ENCODE results near the gene OR51M1.
"Not testable (repeated sequence)": the region's sequence is repeated elsewhere in the genome, so short reads cannot be mapped to it uniquely, and the experiment has no call there.

The OR51M1 gene

GRCh38 chr11:5383576-5383975 lies at the start of gene OR51M1:
Gene OR51M1 (plus strand): TSS chr11:5383812. CDS start chr11:5389399, 5,587 bp downstream.
- TF ChIP-seq, protein P1, sequence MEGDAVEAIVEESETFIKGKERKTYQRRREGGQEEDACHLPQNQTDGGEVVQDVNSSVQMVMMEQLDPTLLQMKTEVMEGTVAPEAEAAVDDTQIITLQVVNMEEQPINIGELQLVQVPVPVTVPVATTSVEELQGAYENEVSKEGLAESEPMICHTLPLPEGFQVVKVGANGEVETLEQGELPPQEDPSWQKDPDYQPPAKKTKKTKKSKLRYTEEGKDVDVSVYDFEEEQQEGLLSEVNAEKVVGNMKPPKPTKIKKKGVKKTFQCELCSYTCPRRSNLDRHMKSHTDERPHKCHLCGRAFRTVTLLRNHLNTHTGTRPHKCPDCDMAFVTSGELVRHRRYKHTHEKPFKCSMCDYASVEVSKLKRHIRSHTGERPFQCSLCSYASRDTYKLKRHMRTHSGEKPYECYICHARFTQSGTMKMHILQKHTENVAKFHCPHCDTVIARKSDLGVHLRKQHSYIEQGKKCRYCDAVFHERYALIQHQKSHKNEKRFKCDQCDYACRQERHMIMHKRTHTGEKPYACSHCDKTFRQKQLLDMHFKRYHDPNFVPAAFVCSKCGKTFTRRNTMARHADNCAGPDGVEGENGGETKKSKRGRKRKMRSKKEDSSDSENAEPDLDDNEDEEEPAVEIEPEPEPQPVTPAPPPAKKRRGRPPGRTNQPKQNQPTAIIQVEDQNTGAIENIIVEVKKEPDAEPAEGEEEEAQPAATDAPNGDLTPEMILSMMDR (IDR thresholded peaks at IDR 0.05; ENCODE audit: low read depth, low read length, missing control alignments), result no peak
- DNase-seq (ENCODE audit: low read depth), result no peak
- in situ Hi-C loops (cut with HindIII; ENCODE audit: low sequenced_read_pairs), result no loop called here

DNA sequence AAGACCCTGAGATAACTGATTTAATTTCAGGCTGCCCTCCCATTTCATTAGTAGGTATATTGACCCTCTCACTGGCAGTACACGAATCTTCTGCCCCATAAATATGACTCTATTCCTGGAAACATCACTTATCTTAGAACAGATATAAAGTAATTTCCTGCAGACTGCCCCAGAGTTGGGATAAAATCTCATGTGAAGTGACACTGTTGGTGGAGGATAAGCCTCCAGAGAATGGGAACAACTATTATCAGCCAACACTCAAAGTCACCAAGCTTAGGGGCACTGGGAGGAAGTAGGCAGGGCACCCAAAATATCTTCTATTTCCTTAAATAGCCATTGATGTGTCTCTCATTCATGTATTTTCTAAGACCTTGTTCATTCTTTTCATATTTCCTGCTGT lies 48.4 kb upstream of the OR51M1 start:
- H3K4me3 ChIP-seq (ENCODE audit: low read depth, low read length), result no peak overlapping the region
- TF ChIP-seq, protein P1 (IDR thresholded peaks at IDR 0.05; ENCODE audit: low read depth, low read length, missing control alignments), result no peak
- in situ Hi-C loops (cut with HindIII; ENCODE audit: low sequenced_read_pairs), result no loop called here
- no peak for DNase-seq (ENCODE audit: low read depth)

More at GRCh38 chr11:5383576-5383975, at the start of gene OR51M1:
- no peak within 1 kb of the TSS for H3K4me3 ChIP-seq (ENCODE audit: low read depth, low read length)

GRCh38 chr11:5336331-5336730 lies 47.3 kb upstream of the OR51M1 start:
- TF ChIP-seq, protein P1 (IDR thresholded peaks at IDR 0.05; ENCODE audit: low read depth, low read length, missing control alignments), result no peak
- in situ Hi-C loops (cut with HindIII; ENCODE audit: low sequenced_read_pairs), result no loop called here
- no peak for DNase-seq (ENCODE audit: low read depth)
- H3K4me3 ChIP-seq (ENCODE audit: low read depth, low read length), result no peak overlapping the region

GRCh38 chr11:5337253-5337652 lies 46.4 kb upstream of the OR51M1 start:
- H3K4me3 ChIP-seq (ENCODE audit: low read depth, low read length); in situ Hi-C loops (cut with HindIII; ENCODE audit: low sequenced_read_pairs); DNase-seq (ENCODE audit: low read depth): not testable (repeated sequence)

DNA sequence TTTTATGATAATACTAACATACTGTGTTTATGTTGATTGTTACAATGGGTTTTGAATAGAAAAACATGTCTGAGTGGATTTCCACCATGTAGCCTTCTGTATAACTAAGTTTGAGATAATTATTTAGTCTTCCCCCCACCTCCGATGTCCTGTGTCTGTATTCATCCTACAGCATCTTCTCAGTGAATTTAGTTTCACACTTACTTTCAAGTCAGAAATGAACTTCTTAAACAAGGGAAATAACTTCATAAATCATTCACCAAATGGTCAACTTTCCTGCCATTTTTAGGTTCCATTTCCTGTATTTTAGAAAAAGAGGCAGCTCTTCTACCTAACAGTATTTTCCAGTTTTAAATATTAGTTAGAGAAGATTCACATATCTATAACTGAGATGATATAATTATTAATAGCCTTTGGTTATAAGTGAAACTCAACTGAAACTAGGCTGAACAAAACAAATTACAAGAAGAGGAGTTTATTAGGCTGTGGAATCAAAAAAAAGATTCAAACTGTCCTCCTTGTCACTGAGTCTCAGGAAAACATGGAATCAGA lies 43.8 kb upstream of the OR51M1 start:
- no peak for DNase-seq (ENCODE audit: low read depth)
- H3K4me3 ChIP-seq (ENCODE audit: low read depth, low read length), result no peak overlapping the region
- TF ChIP-seq, protein P1 (IDR thresholded peaks at IDR 0.05; ENCODE audit: low read depth, low read length, missing control alignments), result no peak
- in situ Hi-C loops (cut with HindIII; ENCODE audit: low sequenced_read_pairs), result no loop called here

DNA sequence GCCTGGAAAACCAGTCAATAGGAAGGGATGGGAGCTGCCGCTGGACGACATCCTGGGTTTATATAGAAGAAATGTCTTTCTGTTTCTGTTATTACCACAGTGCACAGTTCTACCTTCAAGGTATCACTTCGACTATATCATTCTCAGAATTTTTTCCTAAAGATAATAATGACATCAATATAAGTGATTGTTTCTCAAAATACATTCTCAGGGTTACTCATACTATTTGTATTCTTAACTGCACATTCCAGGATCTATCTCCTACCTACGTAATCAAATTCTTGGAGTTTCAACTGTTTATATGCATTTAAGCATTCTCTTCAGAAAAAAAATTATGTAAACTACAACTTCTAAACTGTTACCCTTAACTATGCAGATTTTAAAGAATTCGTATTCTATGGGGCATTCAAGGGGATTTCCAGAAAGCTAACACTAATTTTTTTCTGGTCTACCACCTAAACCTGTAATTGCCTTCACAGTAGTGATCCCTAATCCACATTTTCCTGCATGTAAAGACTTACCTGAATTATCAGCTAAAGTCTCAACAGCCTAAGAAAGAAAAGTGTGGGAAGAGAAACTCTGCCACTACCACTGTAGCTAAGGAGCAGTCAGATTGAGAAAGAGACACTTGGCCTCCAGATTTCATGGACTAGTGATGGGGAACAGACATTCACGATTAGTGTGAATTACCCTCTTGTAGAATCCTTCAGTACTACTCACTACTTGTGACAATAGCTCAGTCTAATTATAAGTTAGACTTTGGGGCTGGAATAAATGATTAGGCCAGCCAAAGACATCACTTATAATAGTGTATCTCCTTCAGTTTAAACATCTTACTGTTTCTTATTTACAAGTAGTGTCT lies 39.9 kb upstream of the OR51M1 start, which contains the start of gene OR51B5:
Gene OR51B5 (minus strand): TSS at position 51 of the 862 bp plus-strand sequence. CDS start 0 bp downstream, at position 51.
- in situ Hi-C loops (cut with HindIII; ENCODE audit: low sequenced_read_pairs), result no loop called here
- TF ChIP-seq, protein P1 (IDR thresholded peaks at IDR 0.05; ENCODE audit: low read depth, low read length, missing control alignments), result no peak
- no peak for DNase-seq (ENCODE audit: low read depth)

GRCh38 chr11:5345831-5346230 lies 37.8 kb upstream of the OR51M1 start:
- no peak overlapping the region for H3K4me3 ChIP-seq (ENCODE audit: low read depth, low read length)
- in situ Hi-C loops (cut with HindIII; ENCODE audit: low sequenced_read_pairs), result no loop called here
- no peak for DNase-seq (ENCODE audit: low read depth)
- TF ChIP-seq, protein P1 (IDR thresholded peaks at IDR 0.05; ENCODE audit: low read depth, low read length, missing control alignments), result no peak

More for the DNA sequence above, 39.9 kb upstream of the OR51M1 start, which contains the start of gene OR51B5:
- H3K4me3 ChIP-seq (ENCODE audit: low read depth, low read length), result no peak within 1 kb of the TSS
